ENCODE results near the gene ZFP62. TPM values are rescaled to one million over a fixed set of nuclear protein-coding genes. Genes with fewer than 3 reads are reported as not detected.
A peak's percentile ranks its signal among the peaks of the same experiment; 100 is the strongest.
"Not testable (repeated sequence)": the region's sequence is repeated elsewhere in the genome, so short reads cannot be mapped to it uniquely, and the experiment has no call there.

Gene ZFP62
- total RNA-seq, 2 donors from 2014 or later = 34.3 to 38.7 TPM

DNA sequence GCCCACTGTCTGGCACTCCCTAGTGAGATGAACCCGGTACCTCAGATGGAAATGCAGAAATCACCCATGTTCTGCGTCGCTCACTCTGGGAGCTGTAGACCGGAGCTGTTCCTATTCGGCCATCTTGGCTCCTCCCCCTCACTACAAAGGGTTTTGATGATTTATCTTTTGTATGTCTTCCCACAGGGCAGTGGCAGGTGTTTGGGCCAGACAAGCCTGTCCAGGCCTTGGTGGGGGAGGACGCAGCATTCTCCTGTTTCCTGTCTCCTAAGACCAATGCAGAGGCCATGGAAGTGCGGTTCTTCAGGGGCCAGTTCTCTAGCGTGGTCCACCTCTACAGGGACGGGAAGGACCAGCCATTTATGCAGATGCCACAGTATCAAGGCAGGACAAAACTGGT is 47.3 kb upstream of the ZFP62 start:
- no peaks in the 10 kb centered on the region for H3K36me3 ChIP-seq
- H3K9ac ChIP-seq (ENCODE audit: low read depth in 2 of 2, low read length in 2 of 2) = no peak overlapping the region
- DNase-seq = no peak
- TF ChIP-seq, protein P1, sequence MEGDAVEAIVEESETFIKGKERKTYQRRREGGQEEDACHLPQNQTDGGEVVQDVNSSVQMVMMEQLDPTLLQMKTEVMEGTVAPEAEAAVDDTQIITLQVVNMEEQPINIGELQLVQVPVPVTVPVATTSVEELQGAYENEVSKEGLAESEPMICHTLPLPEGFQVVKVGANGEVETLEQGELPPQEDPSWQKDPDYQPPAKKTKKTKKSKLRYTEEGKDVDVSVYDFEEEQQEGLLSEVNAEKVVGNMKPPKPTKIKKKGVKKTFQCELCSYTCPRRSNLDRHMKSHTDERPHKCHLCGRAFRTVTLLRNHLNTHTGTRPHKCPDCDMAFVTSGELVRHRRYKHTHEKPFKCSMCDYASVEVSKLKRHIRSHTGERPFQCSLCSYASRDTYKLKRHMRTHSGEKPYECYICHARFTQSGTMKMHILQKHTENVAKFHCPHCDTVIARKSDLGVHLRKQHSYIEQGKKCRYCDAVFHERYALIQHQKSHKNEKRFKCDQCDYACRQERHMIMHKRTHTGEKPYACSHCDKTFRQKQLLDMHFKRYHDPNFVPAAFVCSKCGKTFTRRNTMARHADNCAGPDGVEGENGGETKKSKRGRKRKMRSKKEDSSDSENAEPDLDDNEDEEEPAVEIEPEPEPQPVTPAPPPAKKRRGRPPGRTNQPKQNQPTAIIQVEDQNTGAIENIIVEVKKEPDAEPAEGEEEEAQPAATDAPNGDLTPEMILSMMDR (IDR thresholded peaks at IDR 0.05) = no peak
- H3K9me3 ChIP-seq = no peaks in the 10 kb centered on the region
- no peak overlapping the region for H3K27ac ChIP-seq
- no peaks in the 10 kb centered on the region for H3K4me1 ChIP-seq
- no peaks in the 10 kb centered on the region for H3K27me3 ChIP-seq
- intact Hi-C loops (cut with DNase I) = no loop called here
- H3K4me3 ChIP-seq = no peak overlapping the region

GRCh38 chr5:180901319-180902009 is 40.4 kb upstream of the ZFP62 start:
- intact Hi-C loops (cut with DNase I) = no loop called here

GRCh38 chr5:180900178-180900577 is 39.1 kb upstream of the ZFP62 start:
- Histone ChIP-seq H3K9me3 (no peaks in the 10 kb centered on the region), H3K4me3 (peak overlapping the region; percentile 27), H3K9ac (ENCODE audit: low read depth in 2 of 2, low read length in 2 of 2) (no peak overlapping the region), H3K27me3 (no peaks in the 10 kb centered on the region), H3K36me3 (no peaks in the 10 kb centered on the region), H3K4me1 (no peaks in the 10 kb centered on the region), H3K27ac (no peak overlapping the region)
- DNase-seq = no peak
- intact Hi-C loops (cut with DNase I) = no loop called here
- TF ChIP-seq, protein P1 (IDR thresholded peaks at IDR 0.05) = no peak

More at GRCh38 chr5:180901319-180902009, 40.4 kb upstream of the ZFP62 start:
- no peak for DNase-seq
- H3K9ac ChIP-seq (ENCODE audit: low read depth in 2 of 2, low read length in 2 of 2) = no peak overlapping the region
- no peaks in the 10 kb centered on the region for H3K27me3 ChIP-seq
- TF ChIP-seq, protein P1 (IDR thresholded peaks at IDR 0.05) = no peak
- no peaks in the 10 kb centered on the region for H3K9me3 ChIP-seq
- H3K36me3 ChIP-seq = no peaks in the 10 kb centered on the region
- no peak overlapping the region for H3K27ac ChIP-seq
- no peak overlapping the region for H3K4me3 ChIP-seq
- H3K4me1 ChIP-seq = no peaks in the 10 kb centered on the region

DNA sequence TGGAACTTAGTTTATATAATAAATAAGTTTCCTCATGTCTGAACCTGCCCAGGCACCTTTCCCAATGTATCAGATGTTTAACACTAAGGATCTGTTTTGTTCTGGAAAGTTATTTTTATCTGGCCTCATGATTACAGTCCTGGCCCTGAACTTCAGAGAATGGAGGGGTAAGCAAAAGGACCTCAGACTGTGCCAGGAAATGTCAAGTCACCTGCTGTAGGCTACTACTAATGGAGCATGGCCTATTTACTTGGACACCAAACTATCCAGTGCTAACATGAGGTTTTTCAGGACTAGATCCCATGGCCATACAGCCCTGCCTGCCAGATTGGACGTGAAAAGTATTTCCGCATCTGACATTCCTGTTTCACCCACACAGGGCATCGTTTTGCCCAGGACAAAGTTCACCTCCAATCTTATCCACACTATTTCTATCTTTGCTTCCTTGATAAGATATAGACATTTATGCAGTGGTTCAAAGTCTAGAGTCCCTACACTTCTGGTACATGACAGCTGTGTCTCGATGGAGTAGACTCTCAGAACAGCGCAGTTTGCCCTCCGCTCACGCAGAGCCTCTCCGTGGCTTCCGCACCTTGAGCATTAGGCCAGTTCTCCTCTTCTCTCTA is 37.7 kb upstream of the ZFP62 start, which contains the start of gene BTNL8:
BTNL8 (plus strand) TSS at position 539 of the 626 bp plus-strand sequence. CDS start 152 bp downstream, outside the sequence.
- intact Hi-C loops (cut with DNase I) = no loop called here
- no peaks in the 10 kb centered on the region for H3K27me3 ChIP-seq
- H3K9me3 ChIP-seq = no peaks in the 10 kb centered on the region
- H3K27ac ChIP-seq = peak within 1 kb of the TSS; percentile 84
- peak within 1 kb of the TSS; percentile 27 for H3K4me3 ChIP-seq
- no peaks in the 10 kb centered on the region for H3K36me3 ChIP-seq
- peak within 1 kb of the TSS in 1 of 2 donors; percentile 29 for H3K9ac ChIP-seq (ENCODE audit: low read depth in 2 of 2, low read length in 2 of 2)
- DNase-seq = peak; percentile 83
- TF ChIP-seq, protein P1 (IDR thresholded peaks at IDR 0.05) = no peak
- no peaks in the 10 kb centered on the region for H3K4me1 ChIP-seq

DNA sequence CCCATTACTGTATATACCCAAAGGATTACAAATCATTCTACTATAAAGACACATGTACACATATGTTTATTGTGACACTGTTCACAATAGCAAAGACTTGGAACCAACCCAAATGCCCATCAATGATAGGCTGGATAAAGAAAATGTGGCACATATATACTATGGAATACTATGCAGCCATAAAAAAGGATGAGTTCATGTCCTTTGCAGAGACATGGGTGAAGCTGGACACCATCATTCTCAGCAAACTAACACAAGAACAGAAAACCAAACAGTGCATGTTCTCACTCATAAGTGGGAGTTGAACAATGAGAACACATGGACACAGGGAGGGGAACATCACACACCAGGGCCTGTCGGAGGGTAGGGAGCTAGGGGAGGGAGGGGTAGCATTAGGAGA is 34.3 kb upstream of the ZFP62 start:
- H3K27me3 ChIP-seq; intact Hi-C loops (cut with DNase I): not testable (repeated sequence)

GRCh38 chr5:180889381-180889780 is 28.3 kb upstream of the ZFP62 start:
- Histone ChIP-seq H3K4me3 (no peak overlapping the region), H3K4me1 (no peaks in the 10 kb centered on the region), H3K9me3 (no peaks in the 10 kb centered on the region), H3K27me3 (no peaks in the 10 kb centered on the region), H3K36me3 (no peaks in the 10 kb centered on the region), H3K27ac (no peak overlapping the region), H3K9ac (ENCODE audit: low read depth in 2 of 2, low read length in 2 of 2) (no peak overlapping the region)
- intact Hi-C loops (cut with DNase I) = no loop called here
- TF ChIP-seq, protein P1 (IDR thresholded peaks at IDR 0.05) = no peak
- DNase-seq = no peak

More for the DNA sequence above, 34.3 kb upstream of the ZFP62 start:
- H3K4me3 ChIP-seq; DNase-seq; H3K4me1 ChIP-seq; H3K9ac ChIP-seq (ENCODE audit: low read depth in 2 of 2, low read length in 2 of 2); H3K9me3 ChIP-seq; H3K27ac ChIP-seq; H3K36me3 ChIP-seq: not testable (repeated sequence)

GRCh38 chr5:180885845-180886529 is 24.9 kb upstream of the ZFP62 start:
- H3K4me3 ChIP-seq; H3K4me1 ChIP-seq; H3K36me3 ChIP-seq; H3K9me3 ChIP-seq; intact Hi-C loops (cut with DNase I); H3K9ac ChIP-seq (ENCODE audit: low read depth in 2 of 2, low read length in 2 of 2); H3K27me3 ChIP-seq: not testable (repeated sequence)
- H3K27ac ChIP-seq = peak overlapping the region; percentile 72
- peak; percentile 90 for DNase-seq
